ENCODE data around the gene RHOXF1. TPM values are rescaled to one million over a fixed set of nuclear protein-coding genes. Genes with fewer than 3 reads are reported as not detected.
A peak's percentile ranks its signal among the peaks of the same experiment; 100 is the strongest.
"Not testable (repeated sequence)": the region's sequence is repeated elsewhere in the genome, so short reads cannot be mapped to it uniquely, and the experiment has no call there.

The RHOXF1 gene, protein sequence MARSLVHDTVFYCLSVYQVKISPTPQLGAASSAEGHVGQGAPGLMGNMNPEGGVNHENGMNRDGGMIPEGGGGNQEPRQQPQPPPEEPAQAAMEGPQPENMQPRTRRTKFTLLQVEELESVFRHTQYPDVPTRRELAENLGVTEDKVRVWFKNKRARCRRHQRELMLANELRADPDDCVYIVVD
- total RNA-seq: not detected in 2 replicates
- not detected in 2 replicates for polyA plus RNA-seq
- polyA plus RNA-seq (2011; cell fraction: cytosol; rRNA removed): not detected in 2 replicates
- polyA plus RNA-seq (2011; cell fraction: nucleus; rRNA removed): not detected in 2 replicates
- not detected in 2 replicates for polyA plus RNA-seq (2012)
- polyA minus RNA-seq: not detected in 2 replicates
- not detected for polyA minus RNA-seq (2011; cell fraction: cytosol; rRNA and poly(A)+ RNA removed)
- polyA minus RNA-seq (2011; cell fraction: nucleus; rRNA and poly(A)+ RNA removed): not detected in 2 replicates
- Bru-seq, nascent RNA: not detected
- BruChase-seq, experiment 1, labeled RNA remaining after a 6-hour chase: percentile 14 among the genes with signal in this experiment
- BruChase-seq, experiment 2, labeled RNA remaining after a 2-hour chase: not detected
- long read RNA-seq: 0 reads

DNA sequence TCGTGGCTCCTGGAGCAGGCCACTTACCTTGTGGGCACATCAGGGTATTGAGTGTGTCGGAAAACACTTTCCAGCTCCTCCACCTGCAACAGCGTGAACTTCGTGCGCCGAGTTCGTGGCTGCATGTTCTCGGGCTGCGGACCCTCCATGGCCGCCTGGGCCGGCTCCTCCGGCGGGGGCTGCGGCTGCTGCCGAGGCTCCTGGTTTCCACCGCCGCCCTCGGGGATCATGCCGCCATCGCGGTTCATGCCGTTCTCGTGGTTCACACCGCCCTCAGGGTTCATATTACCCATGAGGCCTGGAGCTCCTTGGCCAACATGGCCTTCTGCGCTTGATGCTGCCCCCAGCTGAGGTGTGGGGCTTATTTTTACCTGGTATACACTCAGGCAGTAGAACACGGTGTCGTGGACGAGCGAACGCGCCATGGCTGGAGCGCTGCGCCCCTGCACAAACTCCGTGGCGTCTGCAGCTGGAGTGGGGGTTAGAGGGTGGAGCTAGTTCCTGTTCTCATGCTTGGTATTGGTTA, at the start of gene RHOXF1:
RHOXF1 (minus strand) TSS at position 476 of the 526 bp plus-strand sequence; CDS start at position 425, 51 bp downstream.
- H3K4me2 ChIP-seq (ENCODE audit: insufficient read depth, low read length): no peak within 1 kb of the TSS
- no peaks in the 10 kb centered on the region for H3K36me3 ChIP-seq (ENCODE audit: control insufficient read depth in 2 of 2, extremely low read depth in 1 of 2, insufficient read depth in 2 of 2, low read length in 2 of 2)
- H3K27ac ChIP-seq (ENCODE audit: insufficient read depth, low read depth, low read length): no peak within 1 kb of the TSS
- CTCF ChIA-PET: no interaction called here
- dilution Hi-C loops (cut with MboI; ENCODE audit: extremely low pct_ligation_motif_present, low sequenced_read_pairs): no loop called here
- FAIRE-seq: no peak
- H2AFZ ChIP-seq (ENCODE audit: low read depth, low read length): no peak within 1 kb of the TSS
- H3K9me3 ChIP-seq (replicated peaks; ENCODE audit: control insufficient read depth, insufficient read depth, low read length): no peaks in the 10 kb centered on the region
- DNase-seq (ENCODE audit: low read depth, low spot score): no peak
- TF ChIP-seq GATA2 (IDR thresholded peaks at IDR 0.05; ENCODE audit: insufficient read depth, insufficient read length, low read depth, low read length): no peak
- TF ChIP-seq, protein P1, sequence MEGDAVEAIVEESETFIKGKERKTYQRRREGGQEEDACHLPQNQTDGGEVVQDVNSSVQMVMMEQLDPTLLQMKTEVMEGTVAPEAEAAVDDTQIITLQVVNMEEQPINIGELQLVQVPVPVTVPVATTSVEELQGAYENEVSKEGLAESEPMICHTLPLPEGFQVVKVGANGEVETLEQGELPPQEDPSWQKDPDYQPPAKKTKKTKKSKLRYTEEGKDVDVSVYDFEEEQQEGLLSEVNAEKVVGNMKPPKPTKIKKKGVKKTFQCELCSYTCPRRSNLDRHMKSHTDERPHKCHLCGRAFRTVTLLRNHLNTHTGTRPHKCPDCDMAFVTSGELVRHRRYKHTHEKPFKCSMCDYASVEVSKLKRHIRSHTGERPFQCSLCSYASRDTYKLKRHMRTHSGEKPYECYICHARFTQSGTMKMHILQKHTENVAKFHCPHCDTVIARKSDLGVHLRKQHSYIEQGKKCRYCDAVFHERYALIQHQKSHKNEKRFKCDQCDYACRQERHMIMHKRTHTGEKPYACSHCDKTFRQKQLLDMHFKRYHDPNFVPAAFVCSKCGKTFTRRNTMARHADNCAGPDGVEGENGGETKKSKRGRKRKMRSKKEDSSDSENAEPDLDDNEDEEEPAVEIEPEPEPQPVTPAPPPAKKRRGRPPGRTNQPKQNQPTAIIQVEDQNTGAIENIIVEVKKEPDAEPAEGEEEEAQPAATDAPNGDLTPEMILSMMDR (IDR thresholded peaks at IDR 0.05; ENCODE audit: extremely low read depth in 1 of 2, insufficient read depth in 1 of 2, low read depth in 1 of 2, low read length in 2 of 2): no peak
- no peak for TF ChIP-seq POLR2AphosphoS5 (IDR thresholded peaks at IDR 0.05; ENCODE audit: insufficient read depth, low read depth, low read length)
- TF ChIP-seq EZH2 (IDR thresholded peaks at IDR 0.05; ENCODE audit: borderline replicate concordance, low read depth, low read length, severe bottlenecking): no peak
- TF ChIP-seq POLR2A (IDR thresholded peaks at IDR 0.05; ENCODE audit: low read depth, low read length): no peak
- no peak for TF ChIP-seq MYC (IDR thresholded peaks at IDR 0.05; ENCODE audit: low read depth, low read length)
- no peak for TF ChIP-seq JUN (IDR thresholded peaks at IDR 0.05; ENCODE audit: borderline replicate concordance, insufficient read depth, insufficient read length, low read depth)
- BruUV-seq (replicated peaks): no TSS peak
- POLR2A ChIA-PET: no interaction called here
- H3K9ac ChIP-seq (replicated peaks; ENCODE audit: extremely low read depth, insufficient read depth, low read length): no peak within 1 kb of the TSS
- no peak within 1 kb of the TSS for H3K4me3 ChIP-seq (replicated peaks in 1 of 3; ENCODE audit: insufficient read depth in 1 of 3, low read depth in 1 of 3, low read length in 3 of 3)
- H3K9me1 ChIP-seq (replicated peaks; ENCODE audit: control insufficient read depth, extremely low read depth, insufficient read depth, low read length): no peaks in the 10 kb centered on the region
- H3K27me3 ChIP-seq (ENCODE audit: control insufficient read depth in 2 of 2, insufficient read depth in 2 of 2, low read length in 2 of 2): no peaks in the 10 kb centered on the region
- H3K4me1 ChIP-seq (ENCODE audit: control insufficient read depth, extremely low read depth, insufficient read depth, low read length): no peaks in the 10 kb centered on the region
- intact Hi-C loops (cut with micrococcal nuclease): no loop called here
- H3K79me2 ChIP-seq (ENCODE audit: control insufficient read depth, insufficient read depth, low read length): no peaks in the 10 kb centered on the region
- H4K20me1 ChIP-seq (replicated peaks; ENCODE audit: control insufficient read depth, extremely low read depth, insufficient read depth, low read length): no peaks in the 10 kb centered on the region

DNA sequence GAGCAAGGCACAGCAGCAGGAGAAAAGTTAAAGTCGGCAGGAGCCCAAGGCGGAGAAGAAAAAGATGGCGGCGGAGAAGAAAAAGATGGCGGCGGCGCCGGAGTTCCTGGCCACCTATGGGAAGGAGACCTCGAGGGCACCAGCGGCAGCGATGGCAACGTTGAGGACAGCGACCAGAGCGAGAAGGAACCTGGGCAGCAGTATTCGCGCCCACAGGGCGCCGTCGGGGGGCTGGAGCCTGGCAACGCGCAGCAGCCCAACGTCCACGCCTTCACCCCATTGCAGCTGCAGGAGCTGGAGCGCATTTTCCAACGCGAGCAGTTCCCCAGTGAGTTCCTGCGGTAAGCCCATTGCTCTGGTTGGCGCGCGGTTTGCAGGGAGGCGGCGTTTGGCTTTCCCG, 43.4 kb upstream of the RHOXF1 start:
- H2AFZ ChIP-seq (ENCODE audit: low read depth, low read length); H3K4me2 ChIP-seq (ENCODE audit: insufficient read depth, low read length); H3K4me3 ChIP-seq (replicated peaks in 1 of 3; ENCODE audit: insufficient read depth in 1 of 3, low read depth in 1 of 3, low read length in 3 of 3); BruUV-seq (replicated peaks); H3K36me3 ChIP-seq (ENCODE audit: control insufficient read depth in 2 of 2, extremely low read depth in 1 of 2, insufficient read depth in 2 of 2, low read length in 2 of 2); CTCF ChIA-PET; dilution Hi-C loops (cut with MboI; ENCODE audit: extremely low pct_ligation_motif_present, low sequenced_read_pairs); H3K9me1 ChIP-seq (replicated peaks; ENCODE audit: control insufficient read depth, extremely low read depth, insufficient read depth, low read length); H3K4me1 ChIP-seq (ENCODE audit: control insufficient read depth, extremely low read depth, insufficient read depth, low read length); H3K79me2 ChIP-seq (ENCODE audit: control insufficient read depth, insufficient read depth, low read length); H3K27me3 ChIP-seq (ENCODE audit: control insufficient read depth in 2 of 2, insufficient read depth in 2 of 2, low read length in 2 of 2); H4K20me1 ChIP-seq (replicated peaks; ENCODE audit: control insufficient read depth, extremely low read depth, insufficient read depth, low read length); intact Hi-C loops (cut with micrococcal nuclease); FAIRE-seq; H3K27ac ChIP-seq (ENCODE audit: insufficient read depth, low read depth, low read length); H3K9ac ChIP-seq (replicated peaks; ENCODE audit: extremely low read depth, insufficient read depth, low read length); H3K9me3 ChIP-seq (replicated peaks; ENCODE audit: control insufficient read depth, insufficient read depth, low read length); DNase-seq (ENCODE audit: low read depth, low spot score); POLR2A ChIA-PET: not testable (repeated sequence)

DNA sequence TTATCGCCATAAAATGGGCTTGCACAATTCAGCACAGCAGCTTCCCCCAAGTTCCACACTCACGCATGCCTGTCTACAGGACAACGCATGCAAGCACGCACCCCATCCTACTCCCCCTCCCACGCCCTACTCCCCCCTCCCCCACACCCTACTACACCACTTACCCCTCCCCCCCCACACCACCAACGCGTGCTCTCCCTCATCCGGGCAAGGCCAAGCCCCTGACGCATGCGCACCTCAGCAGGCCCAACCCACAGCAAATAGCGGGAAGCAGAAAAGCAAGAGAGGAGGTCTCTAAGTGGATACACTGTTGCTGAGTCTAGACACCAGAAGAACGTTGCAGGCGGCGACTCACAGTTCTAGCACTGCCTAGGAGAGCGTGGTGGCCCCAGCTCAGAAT, 42.6 kb upstream of the RHOXF1 start, which contains the start of gene RHOXF2:
RHOXF2 (plus strand) TSS at position 301 of the 400 bp plus-strand sequence. CDS start 138 bp downstream, outside the sequence.
- BruUV-seq (replicated peaks); H3K27ac ChIP-seq (ENCODE audit: insufficient read depth, low read depth, low read length); H3K4me3 ChIP-seq (replicated peaks in 1 of 3; ENCODE audit: insufficient read depth in 1 of 3, low read depth in 1 of 3, low read length in 3 of 3); POLR2A ChIA-PET; FAIRE-seq; H4K20me1 ChIP-seq (replicated peaks; ENCODE audit: control insufficient read depth, extremely low read depth, insufficient read depth, low read length); H3K27me3 ChIP-seq (ENCODE audit: control insufficient read depth in 2 of 2, insufficient read depth in 2 of 2, low read length in 2 of 2); H3K9me3 ChIP-seq (replicated peaks; ENCODE audit: control insufficient read depth, insufficient read depth, low read length); dilution Hi-C loops (cut with MboI; ENCODE audit: extremely low pct_ligation_motif_present, low sequenced_read_pairs); H3K79me2 ChIP-seq (ENCODE audit: control insufficient read depth, insufficient read depth, low read length); H3K36me3 ChIP-seq (ENCODE audit: control insufficient read depth in 2 of 2, extremely low read depth in 1 of 2, insufficient read depth in 2 of 2, low read length in 2 of 2); CTCF ChIA-PET; H2AFZ ChIP-seq (ENCODE audit: low read depth, low read length); intact Hi-C loops (cut with micrococcal nuclease); H3K9me1 ChIP-seq (replicated peaks; ENCODE audit: control insufficient read depth, extremely low read depth, insufficient read depth, low read length); H3K4me1 ChIP-seq (ENCODE audit: control insufficient read depth, extremely low read depth, insufficient read depth, low read length); H3K9ac ChIP-seq (replicated peaks; ENCODE audit: extremely low read depth, insufficient read depth, low read length); H3K4me2 ChIP-seq (ENCODE audit: insufficient read depth, low read length); DNase-seq (ENCODE audit: low read depth, low spot score): not testable (repeated sequence)
